Coronary artery (tissue), 2 donors: Measurements from ENCODE around the gene TUBA1B.

Experiments used
- DNase-seq: peaks from one replicate; pipeline ENCODE4 v3.0.0-alpha.2; 2017; ENCODE audit warnings: low spot score
- H3K27ac ChIP-seq, 2 donors: fragments of 200-600 bp; sonication (generic); one replicate each; pipeline ENCODE4 v1.5.1; 2016 to 2019
- H3K4me3 ChIP-seq: fragments of 200-600 bp; sonication (generic); 2 replicates; pipeline ENCODE4 v1.5.1; 2016; ENCODE audit warnings: mild to moderate bottlenecking, moderate library complexity
- TF ChIP-seq, protein P1 (sequence below): fragments of 200-600 bp; sonication (generic); IDR thresholded peaks from one replicate; pipeline ENCODE4 v1.5.1; 2019; ENCODE audit warnings: antibody characterized with exemption

The TUBA1B gene

DNA sequence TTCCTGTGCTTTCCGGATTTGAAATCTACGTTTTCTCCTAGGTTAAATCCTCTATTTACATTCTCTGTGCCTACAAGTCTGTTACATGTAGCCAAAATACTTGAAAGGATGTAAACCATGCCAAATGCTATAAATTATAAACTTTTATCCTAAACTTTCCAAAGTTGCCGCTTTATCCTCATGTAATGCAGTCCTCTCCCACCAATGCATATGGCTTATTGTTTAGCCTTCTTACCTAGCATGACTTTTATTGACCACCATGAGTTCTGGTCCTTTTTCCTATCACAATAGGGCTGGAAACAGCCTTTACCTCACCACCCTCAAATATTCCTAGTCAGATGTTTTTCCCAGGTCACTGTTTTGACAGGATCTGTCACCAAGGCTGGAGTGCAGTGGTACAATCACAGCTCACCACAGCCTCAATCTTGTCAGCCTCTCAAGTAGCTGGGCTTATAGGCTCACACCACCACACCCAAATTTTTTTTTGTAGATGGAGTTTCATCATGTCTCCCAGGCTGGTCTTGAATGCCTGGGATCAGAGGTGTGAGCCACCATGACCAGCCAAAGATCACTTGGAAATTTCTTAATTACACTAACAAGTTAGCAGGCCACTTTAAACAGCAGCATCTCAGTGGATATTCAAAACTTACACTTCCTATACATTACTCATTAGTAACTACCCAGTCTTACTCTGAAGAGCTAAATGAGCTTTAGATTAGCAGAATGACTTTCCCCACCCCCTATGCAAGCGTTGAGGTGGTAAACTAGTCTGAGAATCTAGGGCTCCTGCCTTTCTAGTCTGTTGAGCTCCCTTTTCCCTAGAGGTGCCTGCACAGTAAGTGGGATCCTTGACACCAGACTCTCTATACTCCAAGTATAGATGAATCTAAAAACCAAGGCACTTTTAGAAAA is 4.1 kb downstream of the TUBA1B start:
- TF ChIP-seq, protein P1, sequence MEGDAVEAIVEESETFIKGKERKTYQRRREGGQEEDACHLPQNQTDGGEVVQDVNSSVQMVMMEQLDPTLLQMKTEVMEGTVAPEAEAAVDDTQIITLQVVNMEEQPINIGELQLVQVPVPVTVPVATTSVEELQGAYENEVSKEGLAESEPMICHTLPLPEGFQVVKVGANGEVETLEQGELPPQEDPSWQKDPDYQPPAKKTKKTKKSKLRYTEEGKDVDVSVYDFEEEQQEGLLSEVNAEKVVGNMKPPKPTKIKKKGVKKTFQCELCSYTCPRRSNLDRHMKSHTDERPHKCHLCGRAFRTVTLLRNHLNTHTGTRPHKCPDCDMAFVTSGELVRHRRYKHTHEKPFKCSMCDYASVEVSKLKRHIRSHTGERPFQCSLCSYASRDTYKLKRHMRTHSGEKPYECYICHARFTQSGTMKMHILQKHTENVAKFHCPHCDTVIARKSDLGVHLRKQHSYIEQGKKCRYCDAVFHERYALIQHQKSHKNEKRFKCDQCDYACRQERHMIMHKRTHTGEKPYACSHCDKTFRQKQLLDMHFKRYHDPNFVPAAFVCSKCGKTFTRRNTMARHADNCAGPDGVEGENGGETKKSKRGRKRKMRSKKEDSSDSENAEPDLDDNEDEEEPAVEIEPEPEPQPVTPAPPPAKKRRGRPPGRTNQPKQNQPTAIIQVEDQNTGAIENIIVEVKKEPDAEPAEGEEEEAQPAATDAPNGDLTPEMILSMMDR, result no peak
- Histone ChIP-seq H3K4me3 (no peak overlapping the region), H3K27ac (no peak overlapping the region)
- DNase-seq, result no peak

DNA sequence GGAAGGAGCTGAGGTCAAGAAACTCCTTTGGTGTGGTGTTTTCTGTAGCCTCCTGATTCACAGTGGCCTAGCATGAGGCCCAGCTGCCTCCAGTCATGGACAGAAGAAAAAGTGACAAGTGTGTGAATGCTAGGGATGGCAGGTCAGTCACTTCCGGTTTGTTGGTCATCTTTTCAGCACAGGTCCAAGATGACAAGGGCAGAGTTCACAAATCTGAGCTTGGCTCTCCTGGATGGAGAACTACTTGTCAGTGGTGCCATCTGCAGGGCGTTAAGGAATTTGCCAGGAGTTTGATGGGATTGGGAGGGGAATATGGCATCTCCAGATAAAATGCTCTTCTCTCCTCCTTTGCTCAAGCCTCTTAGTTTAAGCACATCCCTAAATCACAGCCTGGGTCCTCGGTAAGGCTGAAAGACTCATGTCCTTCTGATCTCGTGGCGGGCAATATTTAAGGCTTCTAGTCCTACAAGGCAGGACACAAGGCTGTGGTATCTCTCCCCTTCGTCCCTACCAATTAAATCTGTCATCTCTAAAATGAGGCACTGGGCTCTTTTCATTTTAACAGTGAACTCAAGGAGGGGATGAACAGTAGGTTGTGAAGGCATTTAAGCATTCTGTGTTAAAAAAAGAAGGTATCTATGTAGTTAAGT is 10.0 kb downstream of the TUBA1B start:
- no peak for DNase-seq
- TF ChIP-seq, protein P1, result no peak
- Histone ChIP-seq H3K27ac (no peak overlapping the region), H3K4me3 (no peak overlapping the region)

DNA sequence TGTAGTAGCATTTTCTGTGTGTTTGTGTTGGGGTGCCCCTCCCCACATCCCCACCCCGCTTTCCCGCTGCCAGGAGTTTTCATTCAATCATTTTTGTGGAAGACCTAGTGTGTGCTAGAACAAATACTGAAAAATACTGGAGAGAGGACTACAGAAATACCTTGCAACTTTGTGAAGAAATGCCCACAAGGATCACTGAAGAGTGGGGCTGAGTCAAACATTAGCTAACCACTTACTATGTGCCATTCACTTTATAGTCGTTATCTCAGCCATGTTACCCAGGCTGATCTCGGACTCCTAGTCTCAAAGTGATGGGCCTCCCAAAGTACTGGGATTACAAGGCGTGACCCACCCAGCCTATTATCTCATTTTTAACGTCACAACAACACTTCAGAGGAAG is 20.0 kb downstream of the TUBA1B start:
- TF ChIP-seq, protein P1, result no peak
- Histone ChIP-seq H3K27ac (peak overlapping the region; percentile 93 to 98), H3K4me3 (peak overlapping the region; percentile 80)
- no peak for DNase-seq

DNA sequence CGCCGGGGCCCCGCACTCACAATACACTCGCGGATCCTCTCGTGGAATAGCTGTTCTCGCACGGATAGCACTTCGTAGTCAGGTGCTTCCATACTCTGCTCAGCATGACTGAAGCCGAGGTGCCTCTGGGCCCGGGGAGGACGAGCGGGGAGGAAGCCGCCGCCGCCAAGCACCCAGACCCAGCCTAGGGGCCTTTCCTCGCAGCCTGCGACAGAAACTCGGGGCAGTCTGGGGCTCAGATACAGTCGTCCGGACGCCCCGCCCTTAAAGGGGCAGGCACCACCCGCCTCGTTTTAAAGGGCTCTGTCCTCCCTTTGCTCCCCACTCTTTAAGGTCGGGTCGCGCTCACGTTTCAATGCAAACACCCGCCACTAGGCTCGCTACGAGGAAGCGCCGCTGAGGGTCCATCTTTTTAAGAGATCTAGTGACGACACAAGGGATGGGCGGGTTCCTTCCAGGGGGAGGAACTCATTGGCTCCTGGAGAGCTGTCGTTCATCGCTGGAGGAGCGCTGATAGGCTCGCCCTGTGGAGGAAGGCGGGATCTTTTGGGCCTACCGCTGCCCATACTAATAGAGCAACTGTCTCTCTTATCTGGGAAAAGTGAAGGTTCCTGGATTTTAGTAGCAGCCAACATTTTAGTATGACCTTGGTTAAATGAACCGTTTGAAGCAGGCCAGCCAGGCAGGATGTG is 20.6 kb downstream of the TUBA1B start, which contains the start of gene LMBR1L:
TSS of gene LMBR1L (minus strand) at position 384 of the 692 bp plus-strand sequence. CDS start at position 92, 292 bp downstream.
- Histone ChIP-seq H3K4me3 (peak within 1 kb of the TSS; percentile 80), H3K27ac (peak within 1 kb of the TSS; percentile 93 to 98)
- DNase-seq, result peak; percentile 98
- TF ChIP-seq, protein P1, result no peak

DNA sequence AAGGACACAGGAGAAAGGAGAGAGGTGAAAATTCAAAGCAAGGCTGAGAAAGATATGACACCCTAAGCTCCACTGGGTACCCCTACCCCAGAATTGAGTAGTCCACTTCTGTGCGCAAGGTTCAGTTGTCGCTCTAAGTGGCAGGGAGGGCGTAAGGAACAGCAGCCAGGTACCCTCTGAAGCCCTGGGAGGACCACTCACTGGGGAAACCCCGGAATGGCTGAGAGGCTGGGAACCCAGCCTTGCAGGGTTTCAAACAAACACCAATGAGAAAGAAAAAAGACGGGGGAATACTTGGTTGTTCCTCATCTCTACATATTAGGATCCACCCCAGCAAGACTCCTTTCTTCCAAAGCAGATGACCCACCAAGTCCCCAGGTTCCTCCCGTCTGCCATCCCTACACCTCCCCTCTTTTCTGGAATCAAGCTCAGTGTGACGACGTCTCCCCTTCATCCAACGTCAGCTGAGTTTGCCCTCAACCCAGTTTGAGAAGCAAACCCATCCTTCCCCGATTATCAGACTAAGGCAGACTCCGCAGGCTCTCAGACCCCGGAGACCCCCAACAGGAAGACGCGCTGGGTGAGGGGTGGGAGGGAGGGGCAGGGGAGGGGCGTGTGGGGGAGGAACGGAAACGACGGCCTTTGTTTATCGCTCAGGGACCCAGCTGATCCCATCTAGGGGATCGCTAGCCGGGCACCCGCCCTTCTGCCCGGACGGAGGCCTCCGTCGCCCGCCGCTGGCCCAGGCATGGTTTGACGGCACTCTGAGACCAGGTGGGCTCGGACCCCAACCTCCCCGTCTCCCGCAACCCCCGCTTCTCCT is 21.3 kb downstream of the TUBA1B start:
- DNase-seq, result no peak
- TF ChIP-seq, protein P1, result no peak
- peak overlapping the region; percentile 80 for H3K4me3 ChIP-seq
- H3K27ac ChIP-seq, result peak overlapping the region; percentile 93 to 98

DNA sequence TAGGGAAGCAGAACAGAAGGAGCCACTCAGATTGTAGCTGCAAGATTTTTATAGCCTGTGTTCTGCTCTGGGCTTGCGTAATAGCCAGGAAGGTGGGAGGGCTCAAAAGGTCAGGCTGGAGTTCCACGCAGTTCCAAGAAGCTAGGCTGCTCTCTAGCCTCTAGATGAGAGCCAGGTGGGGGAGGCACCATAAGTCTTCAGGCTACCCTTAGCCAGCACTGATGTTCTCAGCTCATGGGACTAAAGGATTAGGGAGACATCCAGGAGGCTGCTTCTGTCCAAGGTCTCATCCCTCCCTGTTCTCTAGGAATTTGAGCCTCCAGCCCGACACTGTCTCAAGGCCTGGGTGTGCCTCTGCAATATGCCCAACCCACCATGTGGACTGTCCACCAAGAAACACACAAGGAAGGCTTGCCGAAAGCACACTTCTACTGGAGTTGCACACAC is 22.2 kb downstream of the TUBA1B start:
- TF ChIP-seq, protein P1, result no peak
- no peak for DNase-seq
- Histone ChIP-seq H3K4me3 (peak overlapping the region; percentile 80), H3K27ac (peak overlapping the region; percentile 93 to 98)
